Endothelial cell of umbilical vein (primary cell): ENCODE results near the gene PYGB. TPM values are rescaled to one million over a fixed set of nuclear protein-coding genes. Genes with fewer than 3 reads are reported as not detected.

ENCODE experiments used
- BruUV-seq: library from RNA; stranded (reverse); fragments of 400-500 nt; replicated peaks from 2 replicates; lab custom pipeline; 2021; lab: Mats Ljungman, UMichigan
- CTCF ChIA-PET: fragments of 300-600, 350-600 bp; sonication (Branson Sonifier 250); formaldehyde crosslinking; loops from one replicate; lab custom pipeline; 2021; ENCODE audit warnings: antibody characterized with exemption, inconsistent platforms; lab: Charles Lee
- POLR2A ChIA-PET: fragments of 300-600, 350-600 bp; sonication (Branson Sonifier 250); formaldehyde crosslinking; loops from one replicate; lab custom pipeline; 2021; ENCODE audit warnings: antibody characterized with exemption, inconsistent platforms; lab: Charles Lee
- DNase-seq: peaks from one replicate; pipeline ENCODE4 v3.0.0-alpha.2; 2011; ENCODE audit warnings: low read depth, low spot score
- FAIRE-seq: peaks from 2 replicates; lab custom pipeline; 2011; peaks lifted over from hg19 to GRCh38; lab: Jason Lieb, UNC
- H2AFZ ChIP-seq: 2 replicates; pipeline ENCODE4 v1.6.0; 2012; ENCODE audit warnings: low read depth, low read length, control low read depth, inconsistent platforms
- H3K27ac ChIP-seq: 2 replicates; pipeline ENCODE4 v1.5.1; 2011; ENCODE audit warnings: low read depth, mild to moderate bottlenecking, control low read depth, low read length, moderate library complexity; ENCODE audit not compliant: insufficient read depth
- H3K27me3 ChIP-seq, 2 experiments: 2 replicates each; pipeline versions ENCODE4 v1.6.0 to v1.6.1; 2011; ENCODE audit warnings: low read length in 2 of 2, mixed read lengths in 1 of 2; ENCODE audit not compliant: control insufficient read depth in 2 of 2, insufficient read depth in 2 of 2
- H3K36me3 ChIP-seq, 2 experiments: 2 replicates in 1 of 2; 3 replicates in 1 of 2; pipeline ENCODE4 v1.5.1; 2011; ENCODE audit warnings: low read length in 2 of 2, mild to moderate bottlenecking in 1 of 2, moderate library complexity in 1 of 2; ENCODE audit not compliant: control insufficient read depth in 2 of 2, insufficient read depth in 2 of 2; ENCODE audit errors: extremely low read depth in 1 of 2
- H3K4me1 ChIP-seq: 3 replicates; pipeline ENCODE4 v1.5.1; 2011; ENCODE audit warnings: mild to moderate bottlenecking, low read length; ENCODE audit not compliant: control insufficient read depth, insufficient read depth; ENCODE audit errors: extremely low read depth
- H3K4me2 ChIP-seq: 2 replicates; pipeline ENCODE4 v1.6.1; 2011; ENCODE audit warnings: low read length, control low read depth, mixed read lengths; ENCODE audit not compliant: insufficient read depth
- H3K4me3 ChIP-seq, 3 experiments: fragments of 200-600 bp in 1 of 3; sonication (generic), shearing (Covaris generic) in 1 of 3; replicated peaks in 1 of 3; 2 replicates each; pipeline ENCODE4 v1.5.1; 2011 to 2016; ENCODE audit warnings: control low read depth in 3 of 3, low read length in 3 of 3, mild to moderate bottlenecking in 2 of 3, inconsistent platforms in 1 of 3, low read depth in 1 of 3, moderate library complexity in 1 of 3; ENCODE audit not compliant: insufficient read depth in 1 of 3
- H3K79me2 ChIP-seq: 2 replicates; pipeline ENCODE4 v1.6.0; 2012; ENCODE audit warnings: low read length, inconsistent platforms; ENCODE audit not compliant: control insufficient read depth, insufficient read depth
- H3K9ac ChIP-seq: replicated peaks from 2 replicates; pipeline ENCODE3; 2011; ENCODE audit warnings: low read length, control low read depth; ENCODE audit not compliant: insufficient read depth; ENCODE audit errors: extremely low read depth
- H3K9me1 ChIP-seq: replicated peaks from 3 replicates; pipeline ENCODE4 v1.6.0; 2011; ENCODE audit warnings: mild to moderate bottlenecking, low read length; ENCODE audit not compliant: control insufficient read depth, insufficient read depth; ENCODE audit errors: extremely low read depth
- H3K9me3 ChIP-seq: replicated peaks from 2 replicates; pipeline ENCODE4 v1.5.1; 2012; ENCODE audit warnings: low read length, inconsistent platforms; ENCODE audit not compliant: control insufficient read depth, insufficient read depth
- H4K20me1 ChIP-seq: replicated peaks from 2 replicates; pipeline ENCODE3; 2011; ENCODE audit warnings: mild to moderate bottlenecking, low read length; ENCODE audit not compliant: control insufficient read depth, insufficient read depth; ENCODE audit errors: extremely low read depth
- EZH2 ChIP-seq: IDR thresholded peaks from 2 replicates; pipeline ENCODE4 v1.6.1; 2012; ENCODE audit warnings: borderline replicate concordance, low read depth, mild to moderate bottlenecking, moderate library complexity, low read length, inconsistent platforms; ENCODE audit not compliant: severe bottlenecking
- FOS ChIP-seq: IDR thresholded peaks from 2 replicates; pipeline ENCODE4 v1.6.1; 2011; ENCODE audit warnings: mild to moderate bottlenecking, low read length, moderate library complexity, borderline replicate concordance; ENCODE audit not compliant: insufficient read depth
- GATA2 ChIP-seq: IDR thresholded peaks from 2 replicates; pipeline ENCODE4 v1.7.0; 2011; ENCODE audit warnings: low read depth, mild to moderate bottlenecking, moderate library complexity, mixed read lengths, low read length; ENCODE audit not compliant: insufficient read length, insufficient read depth
- JUN ChIP-seq: IDR thresholded peaks from 2 replicates; pipeline ENCODE4 v1.6.1; 2011; ENCODE audit warnings: borderline replicate concordance, low read depth; ENCODE audit not compliant: insufficient read length, insufficient read depth
- MYC ChIP-seq: IDR thresholded peaks from one replicate; pipeline ENCODE4 v1.6.1; 2011; ENCODE audit warnings: mild to moderate bottlenecking, low read depth, low read length
- POLR2A ChIP-seq: IDR thresholded peaks from 2 replicates; pipeline ENCODE4 v1.6.1; 2012; ENCODE audit warnings: low read depth, mild to moderate bottlenecking, control low read depth, low read length
- POLR2AphosphoS5 ChIP-seq: IDR thresholded peaks from 2 replicates; pipeline ENCODE4 v1.6.1; 2012; ENCODE audit warnings: low read depth, mild to moderate bottlenecking, control low read depth, low read length, moderate library complexity; ENCODE audit not compliant: insufficient read depth
- dilution Hi-C: fragments of 300-500 bp; cut with MboI; formaldehyde crosslinking; loops from one replicate; pipeline ENCODE4 v1.15.0; 2019; ENCODE audit warnings: low sequenced_read_pairs; ENCODE audit not compliant: extremely low pct_ligation_motif_present
- intact Hi-C: fragments of 100-400 bp; cut with micrococcal nuclease; formaldehyde crosslinking; loops from one replicate; pipeline ENCODE4 v1.10.0; 2022
- polyA plus RNA-seq, 4 experiments: library from polyadenylated mRNA; depleted of rRNA in 3 of 4; stranded (reverse) in 3 of 4; unstranded in 1 of 4; fragments of >200 nt; gene quantifications; 2 replicates each; pipeline versions ENCODE4 v1.2.1 to v1.2.3, GENCODE V29; 2011 to 2012; ENCODE audit warnings: missing spikeins in 1 of 4
- total RNA-seq: library from RNA; stranded (reverse); gene quantifications from 2 replicates; pipeline ENCODE4 v1.2.3, GENCODE V29; 2021
- TF ChIP-seq, protein P1 (sequence below), 2 donors: IDR thresholded peaks; 1 replicate in 1 of 2; 2 replicates in 1 of 2; pipeline ENCODE4 v1.5.1; 2011; ENCODE audit warnings: low read length in 2 of 2, mild to moderate bottlenecking in 2 of 2, moderate library complexity in 2 of 2, control low read depth in 1 of 2, inconsistent platforms in 1 of 2, low read depth in 1 of 2; ENCODE audit not compliant: insufficient read depth in 1 of 2; ENCODE audit errors: extremely low read depth in 1 of 2
- TF ChIP-seq, protein P2 (sequence below): IDR thresholded peaks from 2 replicates; pipeline ENCODE4 v1.6.1; 2011; ENCODE audit not compliant: insufficient read depth, insufficient read length

Gene PYGB
- total and polyA plus RNA-seq, 2 donors (not counting 3 experiments of a cell fraction or from before 2014, with no cell fraction given): 36.1 to 60.2 TPM

DNA sequence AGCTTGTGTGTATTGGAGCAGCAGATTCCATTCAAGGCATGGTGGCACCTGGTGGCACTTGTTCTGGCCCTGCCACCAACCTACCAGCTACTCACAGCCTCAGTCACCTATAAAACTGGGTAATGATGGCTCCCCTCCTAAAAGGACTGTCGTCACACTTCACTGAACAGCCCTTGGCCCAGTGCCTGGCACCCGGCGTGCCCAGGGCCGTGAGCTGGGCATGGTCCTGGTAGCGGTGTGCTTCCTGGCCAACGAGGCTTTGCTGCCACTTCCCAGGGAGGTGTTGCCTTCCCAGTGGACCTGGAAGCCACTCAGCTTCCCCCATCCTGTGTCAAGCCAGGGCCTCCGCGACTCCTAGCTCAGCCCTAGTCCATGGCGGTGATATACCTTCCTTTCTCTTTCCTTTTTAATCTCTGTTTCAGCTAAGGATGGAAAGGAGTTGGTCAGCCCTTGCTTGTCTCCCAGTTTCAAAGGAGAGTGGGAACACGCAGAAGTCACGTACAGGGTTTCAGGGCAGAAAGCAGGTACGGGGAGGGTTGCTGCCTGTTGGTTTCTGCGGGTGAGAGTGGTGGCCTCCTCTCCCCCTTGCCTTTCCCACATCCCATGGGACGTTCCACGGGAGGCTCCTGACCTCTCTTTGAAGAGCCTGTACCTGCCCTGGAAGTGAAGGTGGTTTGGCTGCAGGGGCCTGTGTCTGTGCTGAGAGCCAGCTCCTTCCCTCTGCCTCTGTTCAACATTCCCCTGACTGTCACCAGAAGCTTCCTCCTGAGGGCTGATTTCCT lies 26.9 kb upstream of the PYGB start:
- dilution Hi-C loops (no loop called here), intact Hi-C loops (no loop called here)
- Histone ChIP-seq H3K9ac (no peak overlapping the region), H2AFZ (no peak overlapping the region), H3K4me3 (no peak overlapping the region), H3K4me1 (peaks cover 10% of the 10 kb centered on the region), H3K79me2 (no peaks in the 10 kb centered on the region), H3K9me3 (no peaks in the 10 kb centered on the region), H3K36me3 (peaks cover 0 to 3% of the 10 kb centered on the region in 2 experiments), H3K4me2 (no peak overlapping the region), H3K27ac (no peak overlapping the region), H4K20me1 (no peaks in the 10 kb centered on the region), H3K9me1 (no peaks in the 10 kb centered on the region), H3K27me3 (no peaks in the 10 kb centered on the region)
- no peak for DNase-seq
- CTCF ChIA-PET: interaction anchor here (0.6 to 9.7 kb wide), 3 partner anchors 9 to 178 kb away, joined by 3 to 93 read pairs (median 3); partner anchors contain the start of gene PYGB
- POLR2A ChIA-PET: interaction anchor here (0.6 kb wide), 1 partner anchor 33 kb away, joined by 3 read pairs; no protein-coding TSS in a partner anchor
- no peak for FAIRE-seq
- BruUV-seq: no TSS peak
- TF ChIP-seq EZH2 (no peak), MYC (no peak), POLR2AphosphoS5 (no peak), JUN (no peak), FOS (no peak), GATA2 (no peak), POLR2A (no peak)
- TF ChIP-seq, protein P1, sequence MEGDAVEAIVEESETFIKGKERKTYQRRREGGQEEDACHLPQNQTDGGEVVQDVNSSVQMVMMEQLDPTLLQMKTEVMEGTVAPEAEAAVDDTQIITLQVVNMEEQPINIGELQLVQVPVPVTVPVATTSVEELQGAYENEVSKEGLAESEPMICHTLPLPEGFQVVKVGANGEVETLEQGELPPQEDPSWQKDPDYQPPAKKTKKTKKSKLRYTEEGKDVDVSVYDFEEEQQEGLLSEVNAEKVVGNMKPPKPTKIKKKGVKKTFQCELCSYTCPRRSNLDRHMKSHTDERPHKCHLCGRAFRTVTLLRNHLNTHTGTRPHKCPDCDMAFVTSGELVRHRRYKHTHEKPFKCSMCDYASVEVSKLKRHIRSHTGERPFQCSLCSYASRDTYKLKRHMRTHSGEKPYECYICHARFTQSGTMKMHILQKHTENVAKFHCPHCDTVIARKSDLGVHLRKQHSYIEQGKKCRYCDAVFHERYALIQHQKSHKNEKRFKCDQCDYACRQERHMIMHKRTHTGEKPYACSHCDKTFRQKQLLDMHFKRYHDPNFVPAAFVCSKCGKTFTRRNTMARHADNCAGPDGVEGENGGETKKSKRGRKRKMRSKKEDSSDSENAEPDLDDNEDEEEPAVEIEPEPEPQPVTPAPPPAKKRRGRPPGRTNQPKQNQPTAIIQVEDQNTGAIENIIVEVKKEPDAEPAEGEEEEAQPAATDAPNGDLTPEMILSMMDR (IDR thresholded peaks at IDR 0.05; ENCODE audit: extremely low read depth in 1 of 2, insufficient read depth in 1 of 2, low read depth in 1 of 2, low read length in 2 of 2): no peak
- TF ChIP-seq, protein P2, sequence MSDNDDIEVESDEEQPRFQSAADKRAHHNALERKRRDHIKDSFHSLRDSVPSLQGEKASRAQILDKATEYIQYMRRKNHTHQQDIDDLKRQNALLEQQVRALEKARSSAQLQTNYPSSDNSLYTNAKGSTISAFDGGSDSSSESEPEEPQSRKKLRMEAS: no peak
